HG02642 (cell line): ENCODE results near the gene GH1.
"Not testable (repeated sequence)": the region's sequence is repeated elsewhere in the genome, so short reads cannot be mapped to it uniquely, and the experiment has no call there.

Source experiments
- ATAC-seq: cut with Tn5 transposase; IDR thresholded peaks from one replicate; pipeline ENCODE4 v1.9.1; 2021; ENCODE audit warnings: mild to moderate bottlenecking; ENCODE audit not compliant: unreplicated experiment, poor library complexity

GH1 gene

DNA sequence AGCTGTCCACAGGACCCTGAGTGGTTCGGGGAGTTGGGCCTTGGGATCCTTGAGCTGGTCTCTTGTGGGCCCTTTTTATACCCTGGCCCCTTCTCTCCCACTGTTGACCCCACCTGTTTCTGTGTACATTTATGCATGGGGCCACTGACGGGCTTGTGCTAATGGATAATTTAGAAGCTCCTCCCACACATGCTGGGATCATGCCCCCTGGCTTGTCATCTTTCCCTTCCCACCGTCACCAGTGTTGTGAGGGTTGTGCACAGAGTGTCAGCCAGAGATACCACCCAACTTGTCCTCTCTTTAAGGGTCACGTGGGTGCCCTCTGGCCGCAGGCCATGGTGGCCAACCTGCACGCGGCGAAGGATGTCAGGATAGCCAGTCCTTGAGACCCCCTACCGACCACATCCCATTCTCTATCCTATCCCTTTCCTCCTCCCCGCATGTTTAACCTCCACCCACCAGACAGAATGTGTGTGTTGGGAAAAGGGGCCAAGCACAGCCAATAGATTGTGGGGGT, at the start of gene GH1:
Gene GH1, minus strand, starts transcription at position 51 of the 517 bp plus-strand sequence. CDS start 63 bp downstream, outside the sequence.
- ATAC-seq: not testable (repeated sequence)

- ATAC-seq: no peak
Observed at GRCh38 chr17:63967953-63968352, 49.3 kb upstream of the GH1 start.

GRCh38 chr17:63966646-63967264, 48.1 kb upstream of the GH1 start:
- ATAC-seq: no peak

DNA sequence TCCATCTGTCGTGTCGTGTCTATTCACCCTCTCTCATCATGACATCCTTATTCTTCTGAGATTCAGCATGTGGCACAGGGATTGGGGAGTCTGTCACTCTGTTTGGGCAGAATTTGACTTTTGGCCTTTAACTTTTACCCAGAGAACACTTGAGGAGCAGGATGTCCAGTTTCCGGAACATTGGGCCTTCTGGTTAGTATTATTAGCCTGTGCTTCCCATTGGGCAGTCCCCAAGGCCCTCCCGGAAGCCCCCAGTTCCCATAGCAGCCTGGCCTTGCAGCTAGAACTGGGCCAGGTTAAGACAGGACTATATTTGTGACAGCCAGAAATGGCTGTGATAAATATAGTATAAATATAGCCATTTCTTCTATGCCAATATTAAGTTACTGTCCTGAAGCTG, 44.5 kb upstream of the GH1 start:
- ATAC-seq: no peak

- no peak for ATAC-seq
Observed at GRCh38 chr17:63962298-63962744, 43.7 kb upstream of the GH1 start.

DNA sequence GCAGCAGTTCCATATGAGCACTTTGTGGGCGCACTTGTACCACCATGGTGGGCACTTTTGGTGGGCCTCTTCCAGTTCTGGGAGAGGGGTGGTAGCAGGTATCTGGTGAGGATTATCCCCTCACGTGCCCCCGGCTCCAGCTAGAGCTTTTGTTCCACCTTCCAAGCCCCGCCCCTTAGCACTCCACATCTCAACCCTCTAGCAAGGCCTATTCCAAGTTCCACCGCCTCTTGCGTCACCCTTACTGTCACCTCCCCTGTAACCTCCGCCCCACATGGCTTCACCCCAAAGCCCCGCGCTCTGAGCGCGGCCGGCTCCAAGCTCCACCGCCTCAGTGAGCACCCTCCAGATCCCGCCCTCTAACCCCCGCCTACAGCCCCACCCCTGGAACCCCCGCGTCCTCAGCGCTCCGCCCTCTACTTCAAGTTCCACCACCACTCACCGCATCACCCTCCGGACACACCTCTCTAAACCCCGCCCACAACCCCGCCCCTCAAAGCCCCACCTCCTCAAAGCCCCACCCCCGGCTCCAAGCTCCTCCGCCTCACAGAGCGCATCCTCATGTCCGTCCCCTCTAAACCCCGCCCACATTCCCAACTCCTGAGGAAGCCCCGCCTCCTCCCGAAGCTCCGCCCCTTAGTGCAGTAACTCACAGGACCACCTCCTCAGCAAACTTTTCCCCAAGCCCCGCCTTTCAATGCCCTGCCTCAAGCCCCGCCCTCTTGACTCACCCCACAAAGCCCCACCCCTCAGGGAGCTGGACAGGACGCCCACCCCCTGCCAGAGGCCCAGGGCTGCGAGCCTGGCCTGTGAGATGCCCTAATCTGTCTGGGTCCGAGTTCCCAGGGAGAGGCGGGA, 42.9 kb upstream of the GH1 start:
- no peak for ATAC-seq

GRCh38 chr17:63960430-63960829, 41.8 kb upstream of the GH1 start:
- no peak for ATAC-seq

DNA sequence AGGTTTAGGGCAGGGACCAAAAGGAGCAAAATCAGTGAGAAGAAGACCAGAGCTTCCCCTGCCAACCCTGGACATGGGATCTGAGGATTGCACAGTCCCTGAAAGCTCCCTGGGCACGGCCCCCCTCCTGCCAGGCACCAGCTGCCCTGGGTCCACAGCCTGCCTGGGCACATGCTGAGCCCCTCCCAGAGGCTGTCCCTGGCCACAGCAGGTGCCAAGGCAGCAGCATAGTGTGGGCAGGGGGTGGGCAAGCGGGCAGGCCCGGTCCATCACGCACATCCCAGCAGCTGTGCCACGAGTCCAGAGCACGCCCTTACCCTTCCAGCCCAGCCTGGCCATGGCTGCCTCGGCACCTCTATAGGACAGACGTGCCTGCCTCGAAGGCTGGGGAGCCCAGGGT, 41.4 kb upstream of the GH1 start:
- no peak for ATAC-seq

GRCh38 chr17:63956296-63956920, 37.8 kb upstream of the GH1 start:
- no peak for ATAC-seq

DNA sequence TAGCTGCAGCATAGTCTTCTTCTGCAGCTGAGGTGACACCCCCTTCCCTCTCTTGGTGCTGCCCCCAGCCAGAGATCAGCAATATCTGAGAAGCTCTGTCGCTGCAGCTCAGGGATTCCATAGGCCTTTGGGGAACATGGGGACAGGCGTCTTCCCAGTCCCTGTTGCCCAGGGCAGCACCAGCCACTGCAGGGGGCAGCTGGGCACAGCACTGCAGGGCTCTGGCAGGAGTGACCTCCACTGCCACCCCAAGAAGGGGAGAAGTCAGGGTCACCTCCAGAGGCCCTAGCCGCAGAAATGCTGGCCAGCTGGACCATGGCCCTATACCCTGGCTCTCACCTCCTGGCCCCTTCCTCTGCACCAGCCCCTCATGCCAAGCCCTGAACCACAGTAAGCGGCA, 37.2 kb upstream of the GH1 start:
- no peak for ATAC-seq

DNA sequence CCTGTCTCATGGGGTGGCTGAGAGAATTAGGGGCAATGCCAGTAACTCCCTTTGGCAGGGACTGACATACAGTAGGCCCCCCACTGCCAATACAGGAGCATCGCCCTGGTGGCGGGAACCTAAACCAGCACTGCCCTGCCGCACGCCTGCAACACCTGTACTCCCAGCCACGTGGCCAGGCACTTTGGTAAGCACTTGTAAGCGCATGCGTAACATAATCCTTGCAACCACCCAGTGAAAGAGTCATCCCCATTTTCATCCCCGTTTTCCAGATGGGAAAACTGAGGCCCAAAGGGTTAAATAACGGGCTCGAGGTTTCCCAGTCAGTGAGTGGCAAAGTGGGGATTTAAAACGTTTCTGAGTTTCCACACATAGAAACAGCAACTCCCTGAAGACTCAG, 36.6 kb upstream of the GH1 start:
- no peak for ATAC-seq

- ATAC-seq: peak; percentile 49
Observed at GRCh38 chr17:63954402-63955063, 35.9 kb upstream of the GH1 start.

- no peak for ATAC-seq
Observed at GRCh38 chr17:63950940-63951907, 32.6 kb upstream of the GH1 start.

DNA sequence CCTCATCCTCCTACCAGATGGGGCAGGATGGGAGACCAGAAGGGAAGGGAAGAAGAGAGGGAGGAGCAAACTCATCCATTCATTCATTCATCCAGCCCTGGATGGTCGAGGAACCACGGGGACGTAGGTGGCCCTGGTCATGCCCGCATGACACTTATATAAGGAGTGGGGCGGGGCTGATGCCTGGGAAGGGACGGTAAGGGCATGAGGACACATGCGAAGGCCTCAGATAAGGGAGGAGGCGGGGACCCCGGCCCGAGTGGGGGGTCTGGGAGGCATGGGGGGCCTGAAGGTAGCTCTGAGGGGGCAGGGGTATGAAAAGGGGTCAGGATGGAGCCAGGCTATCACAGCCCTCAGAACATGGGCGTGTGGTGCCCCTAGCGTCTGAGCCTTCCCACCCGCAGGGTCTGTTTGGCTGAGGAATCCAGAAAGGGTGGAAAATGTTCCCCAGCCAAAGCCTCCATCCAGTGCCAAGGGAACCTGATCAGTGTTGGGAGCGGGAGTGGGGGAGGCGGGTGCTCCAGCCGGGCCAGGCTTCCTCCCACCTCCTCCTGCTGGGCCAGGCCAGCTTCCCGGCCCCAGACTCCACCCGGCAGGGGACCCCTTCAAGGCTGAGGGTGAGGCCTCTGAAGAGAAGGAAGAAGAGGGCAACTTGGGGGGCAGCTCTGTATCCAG, 31.1 kb upstream of the GH1 start:
- no peak for ATAC-seq

DNA sequence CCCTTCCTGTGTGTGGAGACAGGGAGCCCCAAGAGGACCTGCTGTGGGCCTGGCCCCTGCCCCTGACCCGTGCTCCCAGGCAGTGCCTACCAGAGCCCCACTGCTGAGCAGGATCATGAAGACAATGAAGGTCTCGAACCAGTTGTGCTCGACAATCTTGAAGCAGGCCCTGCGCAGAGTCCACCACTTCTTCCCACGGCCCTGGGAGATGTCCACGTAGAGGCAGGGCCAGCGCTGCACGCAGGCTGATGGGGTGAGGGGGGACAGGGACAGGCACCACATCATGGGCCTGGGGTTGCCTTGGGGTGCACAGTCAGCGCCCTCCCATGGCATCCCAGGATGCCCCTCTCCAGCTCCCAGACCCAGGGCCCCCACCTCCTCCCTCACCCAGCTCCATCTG, 29.9 kb upstream of the GH1 start:
- no peak for ATAC-seq

DNA sequence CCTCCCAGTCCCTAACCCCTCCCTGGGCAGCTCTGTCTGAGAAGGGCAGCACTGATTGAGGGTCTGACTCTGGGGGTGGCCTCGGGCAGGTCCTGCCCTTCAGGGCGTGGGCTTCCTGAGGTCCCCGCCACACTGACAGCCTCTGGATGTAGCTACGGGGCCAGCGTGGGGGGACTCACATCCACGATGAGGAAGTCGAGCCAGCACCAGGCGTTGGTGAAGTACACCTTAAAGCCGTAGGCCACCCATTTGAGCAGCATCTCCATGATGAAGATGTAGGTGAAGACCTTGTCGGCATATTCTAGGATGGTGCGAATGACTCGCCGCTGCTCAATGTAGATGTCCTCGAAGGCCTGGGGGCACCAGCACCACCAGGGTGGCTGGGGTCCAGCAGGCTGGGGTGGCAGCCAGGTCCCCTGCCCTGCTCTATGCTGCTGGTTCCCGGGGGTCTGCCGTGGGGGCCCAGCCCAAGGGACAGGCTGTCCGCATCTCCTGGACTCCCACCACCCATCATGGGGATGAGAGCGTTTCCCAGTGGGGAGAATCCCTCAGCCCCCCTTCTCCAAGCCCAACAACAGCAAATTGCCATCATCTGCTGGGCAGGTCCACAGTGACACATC, 29.2 kb upstream of the GH1 start:
- ATAC-seq: no peak

DNA sequence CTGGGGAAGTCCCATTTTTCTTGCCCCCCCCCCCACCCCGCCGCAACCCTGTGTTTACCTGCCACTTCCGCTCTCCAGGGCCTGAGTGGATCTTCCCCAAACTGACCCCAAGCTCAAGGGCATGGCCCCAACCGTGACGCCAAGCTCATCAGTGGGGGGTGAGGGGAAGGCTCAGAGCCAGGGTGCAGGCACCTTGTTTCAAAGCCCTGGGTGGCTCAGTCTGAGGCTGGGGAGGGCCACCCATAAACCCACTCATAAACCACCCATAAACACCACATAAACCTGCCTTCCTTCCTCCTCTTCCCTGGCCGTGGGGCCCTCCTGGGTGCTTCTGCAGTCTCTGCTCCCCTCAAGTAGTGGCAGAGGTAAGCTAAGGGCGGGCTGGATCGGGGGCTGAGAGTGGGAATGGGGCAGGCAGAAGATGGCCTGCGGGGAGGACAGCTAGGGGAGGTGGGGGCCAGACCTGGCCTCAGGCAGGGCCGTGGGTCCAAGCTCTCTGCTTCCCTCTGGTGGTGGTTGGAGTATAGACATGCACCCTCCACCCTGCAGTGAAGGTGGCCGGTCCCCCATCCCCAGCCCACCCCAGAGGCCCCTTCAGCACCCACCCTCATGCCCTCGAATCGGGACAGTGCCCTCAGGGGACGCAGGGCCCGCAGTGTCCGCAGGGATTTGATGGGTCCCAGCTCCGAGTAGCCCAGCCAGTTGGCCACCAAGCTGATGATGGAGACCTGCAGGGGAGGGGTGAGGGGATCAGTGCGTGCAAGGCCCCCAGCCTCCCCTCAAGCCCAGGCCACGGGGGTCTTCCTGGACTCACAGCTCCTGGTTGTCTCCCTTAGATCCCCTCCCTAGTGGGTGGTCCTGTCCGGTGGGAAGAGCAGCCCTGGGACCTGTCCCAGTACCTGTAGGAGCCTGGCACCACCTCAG, 28.1 kb upstream of the GH1 start:
- peak; percentile 71 for ATAC-seq
